Measurements from ENCODE around the gene CCDC116. TPM values are rescaled to one million over a fixed set of nuclear protein-coding genes. Genes with fewer than 3 reads are reported as not detected.
"Not testable (repeated sequence)": the region's sequence is repeated elsewhere in the genome, so short reads cannot be mapped to it uniquely, and the experiment has no call there.

Gene CCDC116
- total RNA-seq, 2 donors from 2014 or later = 0.22 to 0.51 TPM

DNA sequence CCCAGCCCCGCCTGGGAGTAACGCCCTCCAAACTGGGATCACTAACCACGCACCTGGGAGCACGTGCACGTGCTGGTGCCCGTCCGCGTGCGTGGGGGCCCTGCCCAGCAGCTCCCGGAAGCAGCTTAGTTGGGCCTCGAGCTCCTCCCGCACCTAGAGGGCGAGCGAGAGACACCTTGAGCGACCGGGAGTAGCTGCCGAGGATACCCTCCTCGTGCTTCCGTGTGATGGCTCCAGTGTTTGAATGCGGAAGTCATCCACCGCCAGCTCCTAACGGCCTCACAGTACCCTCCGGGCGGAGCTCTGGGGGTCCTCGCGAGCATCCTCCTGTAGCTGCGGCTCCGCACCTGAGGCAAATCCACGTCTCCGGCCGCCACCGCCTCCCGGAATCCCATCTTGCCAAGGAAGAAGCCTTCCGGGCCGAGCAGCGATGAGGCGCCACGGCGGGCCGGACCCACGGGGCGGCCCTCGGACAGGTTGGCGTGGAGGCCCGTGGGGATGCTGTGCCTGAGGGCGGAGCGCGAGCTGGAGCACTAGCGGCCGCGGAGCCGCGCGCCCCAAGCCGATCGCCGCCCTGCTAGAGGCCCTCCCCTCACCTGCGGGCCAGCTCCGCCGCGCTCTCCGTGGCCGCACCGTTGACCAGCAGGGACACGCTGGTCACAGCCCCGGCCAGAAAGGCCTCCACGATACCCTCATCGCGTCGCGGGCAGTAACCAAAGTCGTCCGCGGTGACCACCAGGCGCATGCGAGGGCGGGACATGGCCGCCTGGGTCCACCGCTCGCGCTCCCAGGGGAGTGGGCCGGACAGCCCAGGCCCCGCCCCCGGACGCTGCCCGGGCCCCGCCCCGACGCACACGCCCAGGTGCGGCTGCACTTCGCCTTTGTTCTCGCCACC, 3.1 kb upstream of the CCDC116 start, which contains the start of gene YDJC:
TSS of gene YDJC (minus strand) at position 768 of the 895 bp plus-strand sequence. CDS start at position 760, 8 bp downstream.
- peak within 1 kb of the TSS; percentile 91 to 92 for H3K4me3 Mint-ChIP-seq
- peak within 1 kb of the TSS; percentile 79 for H3K27ac Mint-ChIP-seq
- ATAC-seq (replicated peaks in 1 of 2) = peak; percentile 88 to 90
- peaks cover 2 to 16% of the 10 kb centered on the region in 2 donors for H3K36me3 Mint-ChIP-seq (ENCODE audit: insufficient read depth in 2 of 2)
- H3K27me3 Mint-ChIP-seq (ENCODE audit: low read depth) = no peaks in the 10 kb centered on the region
- H3K9me3 Mint-ChIP-seq = no peaks in the 10 kb centered on the region
- H3K4me1 Mint-ChIP-seq (ENCODE audit: low read depth) = peaks cover 64% of the 10 kb centered on the region
- peak; percentile 96 to 98 for DNase-seq

DNA sequence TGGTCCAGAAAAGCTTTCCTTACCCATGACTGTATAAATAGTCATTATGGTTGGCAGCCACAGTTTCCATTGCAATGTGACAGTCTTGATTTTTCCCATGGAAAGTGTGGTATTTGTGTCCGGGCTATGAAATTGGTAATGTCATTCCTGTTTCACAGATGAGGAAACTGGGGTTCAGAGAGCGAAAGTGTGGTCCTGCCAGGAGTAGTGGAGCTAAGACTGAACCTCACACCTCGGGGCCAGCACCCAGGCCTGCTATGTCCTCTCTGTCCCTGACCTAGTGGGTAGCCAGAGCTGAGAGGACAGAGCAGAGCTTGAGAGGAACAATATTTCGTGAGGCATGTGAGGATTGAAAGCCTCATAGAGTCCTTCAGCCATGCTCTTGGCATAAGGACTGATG, 1.5 kb upstream of the CCDC116 start:
- H3K9me3 Mint-ChIP-seq = no peaks in the 10 kb centered on the region
- H3K4me3 Mint-ChIP-seq = peak overlapping the region; percentile 80 to 92
- ATAC-seq (replicated peaks in 1 of 2) (no peak), DNase-seq (no peak)
- H3K27me3 Mint-ChIP-seq (ENCODE audit: low read depth) = no peaks in the 10 kb centered on the region
- H3K4me1 Mint-ChIP-seq (ENCODE audit: low read depth) = peaks cover 51% of the 10 kb centered on the region
- peaks cover 2 to 13% of the 10 kb centered on the region in 2 donors for H3K36me3 Mint-ChIP-seq (ENCODE audit: insufficient read depth in 2 of 2)
- no peak overlapping the region for H3K27ac Mint-ChIP-seq

DNA sequence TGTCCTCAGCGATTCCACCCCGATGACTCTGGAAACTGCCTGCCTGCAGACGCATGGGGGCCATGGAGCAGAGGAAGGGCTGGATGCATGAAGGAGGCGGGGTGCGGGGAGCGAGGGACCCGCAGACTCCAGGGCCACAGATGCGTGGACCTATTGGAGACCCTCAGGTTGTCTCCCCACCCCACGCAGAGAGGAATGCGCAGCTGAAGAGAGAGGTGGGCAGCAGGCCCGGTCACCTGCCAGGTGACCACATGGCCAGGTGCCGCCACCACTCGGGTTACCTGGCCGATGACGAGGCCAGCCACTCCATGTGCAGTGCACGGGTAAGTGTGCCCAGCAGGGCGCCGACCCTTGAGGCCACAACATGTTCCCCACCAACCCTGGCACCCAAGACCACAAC, 371 bp downstream of the CCDC116 start:
- H3K4me3 Mint-ChIP-seq = no peak overlapping the region

DNA sequence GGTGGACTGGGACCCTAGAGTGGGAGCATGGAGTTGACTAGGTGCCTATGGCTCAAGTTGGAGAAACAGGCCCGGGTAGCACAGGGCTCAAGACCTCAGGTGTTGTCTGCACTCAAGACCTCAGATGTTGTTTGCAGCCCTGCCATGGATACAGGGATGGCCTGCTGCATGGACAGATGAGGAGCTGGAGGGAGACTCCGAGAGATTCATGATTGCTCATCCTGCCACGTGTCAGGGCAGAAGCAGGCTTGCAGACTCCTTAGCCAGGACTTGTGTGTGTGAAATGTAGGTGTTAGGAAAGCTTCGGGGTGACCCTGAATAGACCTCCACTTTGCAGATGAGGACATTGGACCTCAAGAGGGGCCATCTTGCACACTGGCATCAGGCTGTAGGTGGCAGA, 921 bp downstream of the CCDC116 start:
- peaks cover 1 to 2% of the 10 kb centered on the region in 2 donors for H3K36me3 Mint-ChIP-seq (ENCODE audit: insufficient read depth in 2 of 2)
- no peaks in the 10 kb centered on the region for H3K27me3 Mint-ChIP-seq (ENCODE audit: low read depth)
- no peak overlapping the region for H3K27ac Mint-ChIP-seq
- H3K4me3 Mint-ChIP-seq = no peak overlapping the region
- peaks cover 26% of the 10 kb centered on the region for H3K4me1 Mint-ChIP-seq (ENCODE audit: low read depth)
- ATAC-seq (replicated peaks in 1 of 2) = no peak
- H3K9me3 Mint-ChIP-seq = no peaks in the 10 kb centered on the region
- DNase-seq = no peak

More for the DNA sequence above, 371 bp downstream of the CCDC116 start:
- Mint-ChIP-seq H3K4me1 (ENCODE audit: low read depth) (peaks cover 31% of the 10 kb centered on the region), H3K27ac (no peak overlapping the region), H3K27me3 (ENCODE audit: low read depth) (no peaks in the 10 kb centered on the region), H3K36me3 (ENCODE audit: insufficient read depth in 2 of 2) (peaks cover 2 to 6% of the 10 kb centered on the region in 2 donors), H3K9me3 (no peaks in the 10 kb centered on the region)
- ATAC-seq (replicated peaks in 1 of 2) (no peak), DNase-seq (no peak)

DNA sequence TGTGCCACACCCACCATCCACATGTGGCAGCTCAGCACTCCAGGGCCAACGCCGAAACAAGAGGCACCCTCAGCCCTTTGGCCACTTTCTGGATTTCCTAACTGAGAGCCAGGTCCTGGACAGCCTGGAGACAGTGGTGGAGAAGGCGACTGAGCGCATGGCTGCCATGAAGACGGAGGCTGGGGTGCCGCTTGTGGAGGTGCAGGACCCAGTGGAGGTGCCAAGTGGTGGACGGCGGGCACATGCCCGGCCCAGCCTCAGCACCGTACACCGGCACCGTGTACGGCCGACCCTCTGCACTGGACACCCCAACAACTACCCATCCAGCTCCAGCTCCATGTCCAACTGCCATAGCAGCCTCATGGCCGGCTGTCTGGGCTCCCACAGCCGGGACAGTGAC, 1.5 kb downstream of the CCDC116 start:
- H3K27me3 Mint-ChIP-seq (ENCODE audit: low read depth) = no peaks in the 10 kb centered on the region
- no peak overlapping the region for H3K4me3 Mint-ChIP-seq
- peaks cover 1% of the 10 kb centered on the region in 2 donors for H3K36me3 Mint-ChIP-seq (ENCODE audit: insufficient read depth in 2 of 2)
- ATAC-seq (replicated peaks in 1 of 2) (no peak), DNase-seq (no peak)
- peaks cover 23% of the 10 kb centered on the region for H3K4me1 Mint-ChIP-seq (ENCODE audit: low read depth)
- no peaks in the 10 kb centered on the region for H3K9me3 Mint-ChIP-seq
- no peak overlapping the region for H3K27ac Mint-ChIP-seq

DNA sequence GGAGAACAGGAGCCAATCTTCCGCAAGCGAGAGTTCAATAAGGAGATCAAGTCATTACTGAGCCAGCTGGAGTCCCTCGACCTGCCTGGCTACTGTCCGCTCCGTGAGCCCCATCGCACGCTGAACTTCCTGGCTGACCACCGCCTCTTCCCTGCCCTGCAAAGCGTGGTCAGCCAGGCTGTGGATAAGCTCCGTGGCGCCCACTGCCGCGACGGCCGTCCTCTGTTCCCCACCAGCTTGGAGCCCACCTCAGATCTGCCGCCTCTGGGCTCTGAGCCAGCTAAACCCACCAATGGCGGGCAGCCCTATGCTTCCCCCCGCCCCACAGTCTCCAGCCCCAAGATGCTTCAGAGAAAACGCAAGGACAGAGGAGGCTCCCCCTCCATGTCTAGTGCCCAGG, 2.3 kb downstream of the CCDC116 start:
- Mint-ChIP-seq H3K9me3 (no peaks in the 10 kb centered on the region), H3K4me1 (ENCODE audit: low read depth) (peaks cover 20% of the 10 kb centered on the region), H3K27me3 (ENCODE audit: low read depth) (no peaks in the 10 kb centered on the region), H3K36me3 (ENCODE audit: insufficient read depth in 2 of 2) (no peaks in the 10 kb centered on the region), H3K4me3 (no peak overlapping the region), H3K27ac (no peak overlapping the region)
- ATAC-seq (replicated peaks in 1 of 2) (no peak), DNase-seq (no peak)

DNA sequence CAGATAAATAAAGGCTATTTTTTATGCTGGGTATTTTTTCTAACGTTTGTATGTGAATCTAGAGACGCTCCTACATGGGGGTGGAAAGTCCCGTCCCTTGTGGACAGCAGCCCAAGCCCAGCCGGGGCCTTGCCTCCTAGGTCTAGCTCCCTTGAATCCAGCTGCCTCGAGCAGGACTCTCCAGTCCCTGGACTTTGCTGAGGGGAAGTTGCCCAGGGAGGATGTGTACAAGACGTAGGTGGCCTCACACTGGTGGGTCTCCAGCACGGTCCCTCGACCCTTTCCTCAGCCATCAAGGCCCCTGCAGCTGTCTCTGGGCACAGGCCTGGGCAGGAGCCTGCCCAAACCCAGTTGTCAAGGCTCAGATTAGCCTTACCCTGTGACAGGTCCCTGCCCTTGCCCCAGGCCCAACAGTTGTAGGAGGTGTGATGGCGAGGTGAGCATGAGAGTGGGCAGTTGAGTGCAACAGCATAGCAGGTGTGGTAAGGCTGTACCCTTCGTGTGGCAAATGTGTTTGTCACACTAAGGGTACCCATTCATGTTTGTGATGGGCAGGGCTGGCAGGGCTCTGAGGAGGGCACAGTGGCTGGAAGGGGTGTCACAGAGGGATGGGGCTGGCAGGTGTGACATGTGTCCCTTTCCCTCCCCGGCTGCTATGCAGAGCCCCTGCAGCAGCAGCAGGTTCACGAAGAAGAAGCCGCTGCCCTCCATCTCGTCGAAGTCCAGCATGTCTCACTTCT, 3.4 kb downstream of the CCDC116 start:
- Mint-ChIP-seq H3K4me1 (ENCODE audit: low read depth) (peaks cover 14% of the 10 kb centered on the region), H3K9me3 (no peaks in the 10 kb centered on the region), H3K4me3 (no peak overlapping the region), H3K36me3 (ENCODE audit: insufficient read depth in 2 of 2) (no peaks in the 10 kb centered on the region), H3K27me3 (ENCODE audit: low read depth) (peaks cover 3% of the 10 kb centered on the region), H3K27ac (no peak overlapping the region)
- ATAC-seq (replicated peaks in 1 of 2) = no peak
- no peak for DNase-seq

DNA sequence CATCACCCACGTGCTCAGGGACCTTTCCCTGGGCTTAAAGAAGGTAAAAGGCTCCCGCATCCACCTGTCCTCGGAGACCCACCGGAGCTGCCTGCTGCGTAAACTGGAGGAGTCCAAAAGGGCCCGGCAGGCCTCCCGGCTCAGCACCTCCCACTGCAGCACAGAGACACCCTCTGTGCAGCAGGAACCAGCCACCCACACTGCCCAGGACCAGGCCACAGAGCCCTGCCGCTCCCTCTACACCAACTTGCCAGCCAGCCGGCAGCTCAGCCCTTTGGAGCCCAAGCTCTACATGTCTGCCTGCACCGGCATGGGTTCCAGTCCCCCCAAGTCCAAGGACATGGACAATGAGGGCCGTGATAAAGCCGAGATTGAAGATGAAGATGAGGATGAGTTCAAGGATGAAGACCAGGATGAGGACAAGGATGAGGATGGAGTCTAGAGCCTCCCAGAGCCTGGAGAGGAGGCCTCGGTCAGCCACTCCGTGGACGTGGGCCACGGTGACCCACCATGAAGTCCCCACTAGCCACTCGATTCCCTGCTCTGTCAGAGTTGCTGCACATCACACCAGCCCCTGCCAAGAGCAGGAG, 4.2 kb downstream of the CCDC116 start:
- no peaks in the 10 kb centered on the region for H3K9me3 Mint-ChIP-seq
- DNase-seq (no peak), ATAC-seq (replicated peaks in 1 of 2) (no peak)
- peaks cover 14% of the 10 kb centered on the region for H3K4me1 Mint-ChIP-seq (ENCODE audit: low read depth)
- H3K4me3 Mint-ChIP-seq = no peak overlapping the region
- H3K27ac Mint-ChIP-seq = no peak overlapping the region
- peaks cover 9% of the 10 kb centered on the region for H3K27me3 Mint-ChIP-seq (ENCODE audit: low read depth)
- H3K36me3 Mint-ChIP-seq (ENCODE audit: insufficient read depth in 2 of 2) = no peaks in the 10 kb centered on the region

DNA sequence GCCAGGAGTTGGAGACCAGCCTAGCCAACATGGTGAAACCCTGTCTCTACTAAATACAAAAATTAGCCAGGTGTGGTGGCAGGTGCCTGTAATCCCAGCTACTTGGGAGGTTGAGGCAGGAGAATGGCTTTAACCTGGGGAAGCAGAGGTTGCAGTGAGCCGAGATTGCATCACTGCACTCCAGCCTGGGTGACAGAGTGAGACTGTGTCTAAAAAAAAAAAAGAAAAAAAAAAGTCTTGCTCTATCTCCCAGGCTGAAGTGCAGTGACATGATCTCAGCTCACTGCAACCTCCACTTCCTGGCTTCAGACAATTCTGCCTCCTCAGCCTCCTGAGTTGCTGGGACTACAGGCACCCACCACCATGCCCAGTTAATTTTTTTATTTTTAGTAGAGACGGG, 4.9 kb downstream of the CCDC116 start:
- not testable (repeated sequence) for H3K27ac Mint-ChIP-seq; H3K27me3 Mint-ChIP-seq (ENCODE audit: low read depth); H3K4me3 Mint-ChIP-seq; ATAC-seq (replicated peaks in 1 of 2); H3K36me3 Mint-ChIP-seq (ENCODE audit: insufficient read depth in 2 of 2); H3K9me3 Mint-ChIP-seq; DNase-seq
- peaks cover 15% of the 10 kb centered on the region for H3K4me1 Mint-ChIP-seq (ENCODE audit: low read depth)

DNA sequence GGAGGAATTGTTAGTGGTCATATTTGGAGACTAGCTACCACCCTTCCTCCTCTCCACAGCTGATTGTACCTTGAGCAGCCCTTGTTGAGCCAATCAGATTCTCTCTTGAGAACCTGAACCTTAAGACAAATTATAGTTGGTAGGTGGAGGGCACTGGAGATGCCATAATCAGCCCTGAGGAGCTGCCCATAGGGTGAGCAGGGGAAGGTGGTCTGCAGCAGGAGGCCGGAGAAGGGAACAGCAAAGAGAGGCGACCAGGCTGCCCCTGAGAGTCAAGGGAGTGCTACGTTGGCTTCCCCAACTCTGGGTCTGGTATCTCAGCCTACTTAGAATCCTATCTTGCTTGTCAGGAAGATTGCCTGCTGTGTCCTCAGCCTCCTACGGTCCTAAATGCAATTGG, 6.8 kb downstream of the CCDC116 start:
- ATAC-seq (replicated peaks in 1 of 2) = no peak
- H3K36me3 Mint-ChIP-seq (ENCODE audit: insufficient read depth in 2 of 2) = peaks cover 1 to 2% of the 10 kb centered on the region in 2 donors
- peaks cover 22% of the 10 kb centered on the region for H3K4me1 Mint-ChIP-seq (ENCODE audit: low read depth)
- DNase-seq = no peak
- H3K4me3 Mint-ChIP-seq = no peak overlapping the region
- H3K27ac Mint-ChIP-seq = no peak overlapping the region
- peaks cover 9% of the 10 kb centered on the region for H3K27me3 Mint-ChIP-seq (ENCODE audit: low read depth)
- no peaks in the 10 kb centered on the region for H3K9me3 Mint-ChIP-seq

DNA sequence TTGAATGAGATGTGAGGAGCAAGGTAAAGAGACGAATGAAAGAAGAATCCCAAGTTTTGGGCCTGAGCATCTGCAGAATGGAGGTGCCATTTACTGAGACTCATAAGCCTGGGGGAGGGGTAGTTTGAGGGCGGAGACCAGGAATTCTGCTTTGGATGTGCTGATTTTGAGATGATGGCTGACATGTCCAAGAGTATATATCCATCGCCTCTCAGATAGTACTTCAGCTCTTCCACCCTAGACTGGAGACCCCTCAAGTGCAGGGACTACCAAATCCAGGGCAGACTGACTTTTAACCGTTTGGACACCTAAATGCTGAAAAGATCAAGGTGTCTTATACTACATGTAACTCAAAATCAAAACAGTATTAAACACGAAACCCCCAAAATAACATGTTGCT, 8.2 kb downstream of the CCDC116 start:
- H3K4me3 Mint-ChIP-seq = peak overlapping the region; percentile 66 to 97
- peaks cover 22% of the 10 kb centered on the region for H3K4me1 Mint-ChIP-seq (ENCODE audit: low read depth)
- H3K27me3 Mint-ChIP-seq (ENCODE audit: low read depth) = peaks cover 9% of the 10 kb centered on the region
- no peaks in the 10 kb centered on the region for H3K9me3 Mint-ChIP-seq
- no peak overlapping the region for H3K27ac Mint-ChIP-seq
- peaks cover 1 to 2% of the 10 kb centered on the region in 2 donors for H3K36me3 Mint-ChIP-seq (ENCODE audit: insufficient read depth in 2 of 2)
- DNase-seq (no peak), ATAC-seq (replicated peaks in 1 of 2) (no peak)

DNA sequence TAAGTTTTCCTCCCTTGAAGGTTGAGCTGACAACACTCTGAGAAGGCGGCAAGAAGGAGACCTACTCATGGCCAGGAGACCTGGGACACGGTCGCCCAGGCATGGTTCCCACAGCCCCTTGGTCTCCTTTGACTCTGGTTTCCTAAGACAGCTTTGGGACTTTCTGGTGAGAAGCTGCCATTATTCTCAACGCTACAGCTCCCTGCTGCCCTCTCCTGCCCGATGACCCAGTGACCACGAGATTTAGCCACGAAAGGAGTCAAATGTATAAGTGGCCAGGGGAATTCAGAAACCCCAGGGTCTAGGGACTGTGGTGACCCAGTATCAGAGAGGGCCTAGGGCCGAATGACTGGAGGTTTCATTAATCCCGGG, 8.8 kb downstream of the CCDC116 start:
- H3K4me1 Mint-ChIP-seq (ENCODE audit: low read depth) = peaks cover 22% of the 10 kb centered on the region
- H3K36me3 Mint-ChIP-seq (ENCODE audit: insufficient read depth in 2 of 2) = peaks cover 1 to 2% of the 10 kb centered on the region in 2 donors
- peak overlapping the region; percentile 66 to 97 for H3K4me3 Mint-ChIP-seq
- H3K9me3 Mint-ChIP-seq = no peaks in the 10 kb centered on the region
- no peak for ATAC-seq (replicated peaks in 1 of 2)
- peaks cover 9% of the 10 kb centered on the region for H3K27me3 Mint-ChIP-seq (ENCODE audit: low read depth)
- no peak overlapping the region for H3K27ac Mint-ChIP-seq
- no peak for DNase-seq
